T-helper 22 cell (primary cell): ENCODE results near the gene ATOH8.
A peak's percentile ranks its signal among the peaks of the same experiment; 100 is the strongest.

ENCODE experiments used
- DNase-seq: peaks from one replicate; pipeline ENCODE4 v3.0.0-alpha.2; 2020; ENCODE audit warnings: low read depth

ATOH8 gene

DNA sequence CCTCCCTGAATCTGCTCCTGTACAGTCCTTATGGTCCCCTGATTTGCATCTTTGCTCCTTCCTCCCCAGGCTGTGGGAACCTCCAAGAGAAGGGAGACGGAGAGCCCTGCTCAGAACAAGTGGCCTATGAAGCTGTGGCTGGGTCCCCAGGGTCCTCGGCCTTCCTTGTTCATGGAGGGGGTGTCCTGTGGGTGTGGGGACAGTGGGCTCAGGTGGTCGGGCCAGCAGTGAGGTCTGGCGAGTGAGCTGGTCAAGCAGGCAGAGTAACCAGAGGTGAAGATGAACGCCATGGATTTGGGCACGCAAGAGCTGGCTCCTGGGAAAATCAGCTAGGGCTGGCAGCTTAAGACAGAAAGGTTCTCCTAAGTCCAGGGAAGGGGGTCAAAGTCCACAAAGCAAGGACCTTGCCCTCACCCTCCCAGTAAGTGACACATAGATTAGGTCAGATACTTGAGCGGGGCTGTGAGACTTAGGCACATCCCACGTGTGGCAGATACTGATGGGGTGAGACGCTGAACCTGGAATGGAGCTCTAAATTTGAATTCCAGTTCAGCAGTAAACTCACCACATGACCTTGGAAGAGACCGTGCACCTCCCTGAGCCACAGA lies 34.8 kb upstream of the ATOH8 start:
- no peak for DNase-seq

DNA sequence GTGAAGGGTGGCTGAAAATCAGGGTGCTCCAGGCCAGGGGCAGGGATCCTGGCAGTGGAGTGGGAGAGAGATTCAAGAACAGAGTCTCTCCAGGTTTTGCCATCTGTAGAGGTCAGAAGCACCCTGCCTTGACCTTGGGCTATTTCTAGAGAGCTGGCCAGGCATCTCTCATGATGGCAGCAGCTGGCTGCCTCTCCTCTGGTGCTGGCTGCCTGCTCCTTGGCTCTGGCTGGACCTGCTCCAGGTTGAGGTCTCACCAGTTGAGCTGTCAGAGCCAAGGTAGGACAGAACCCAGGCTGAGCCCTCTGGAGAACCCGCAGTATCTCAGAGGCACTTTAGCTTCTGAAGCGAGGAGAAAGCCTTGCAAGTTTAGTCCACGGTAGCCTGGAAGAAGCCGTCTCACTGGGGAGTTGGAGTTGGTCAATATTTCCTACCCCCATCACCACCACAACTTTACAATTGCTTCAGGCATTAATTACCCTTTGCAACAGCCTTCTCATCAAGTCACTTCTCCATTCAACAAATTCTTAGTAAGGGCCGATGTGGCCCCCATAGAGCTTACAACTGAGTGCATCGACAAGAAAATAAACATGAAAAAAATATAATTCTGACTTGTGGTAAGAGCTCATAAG lies 34.1 kb upstream of the ATOH8 start:
- no peak for DNase-seq

DNA sequence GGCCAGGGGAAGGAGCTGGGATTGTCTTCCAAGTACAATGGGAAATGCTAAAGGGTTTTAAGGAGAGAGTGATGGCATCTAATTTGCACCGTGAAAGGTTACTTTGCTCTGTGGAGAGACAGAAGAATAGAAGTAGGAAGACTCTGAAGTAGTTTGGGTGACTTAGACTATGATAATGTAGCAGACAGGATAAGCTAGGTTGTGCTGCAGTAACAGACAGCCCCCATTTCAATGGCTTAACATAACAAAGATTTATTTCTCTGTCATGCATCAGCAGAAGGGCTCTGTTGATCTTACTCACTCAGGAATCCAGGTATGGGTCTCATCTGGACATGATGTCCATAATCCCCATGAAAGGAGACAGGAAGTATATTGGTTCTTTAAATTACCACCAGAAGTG lies 33.3 kb upstream of the ATOH8 start:
- DNase-seq: no peak

DNA sequence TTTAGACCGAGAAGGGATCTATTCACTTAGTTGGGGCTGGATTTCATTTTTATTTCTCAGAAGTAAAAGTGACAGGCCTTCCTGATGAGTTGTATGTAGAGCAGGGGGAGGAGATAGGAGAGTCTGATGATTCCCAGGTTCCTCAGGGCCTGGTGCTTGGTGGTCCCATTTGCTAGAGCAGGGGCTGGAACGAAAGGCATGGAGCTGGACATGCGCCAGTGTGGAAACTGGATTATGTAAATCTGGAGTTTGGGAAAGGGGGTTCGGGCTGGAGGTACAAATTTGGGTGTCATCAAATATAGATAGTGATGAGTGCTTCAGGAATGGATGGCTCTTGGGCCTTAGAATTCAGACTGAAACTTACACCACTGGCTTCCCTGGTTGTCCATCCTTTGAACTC lies 32.1 kb upstream of the ATOH8 start:
- DNase-seq: no peak

DNA sequence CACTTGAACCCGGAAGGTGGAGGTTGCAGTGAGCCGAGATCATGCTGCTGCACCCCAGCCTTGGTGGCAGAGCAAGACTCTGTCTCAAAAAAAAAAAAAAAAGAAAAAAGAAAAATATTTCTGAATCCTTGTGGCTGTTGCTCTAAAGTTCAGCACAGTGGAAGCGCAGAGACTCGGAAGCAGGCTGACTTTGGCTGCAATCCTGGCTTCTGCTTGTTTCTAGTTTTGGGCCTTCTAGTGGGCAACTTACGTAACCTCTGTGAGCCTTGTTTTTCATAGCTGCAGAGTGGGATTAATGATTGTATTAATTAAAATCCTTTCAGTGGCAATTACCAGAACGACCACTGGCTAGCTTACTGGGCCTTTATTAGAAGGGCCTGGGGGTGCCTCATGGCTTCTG lies 31.3 kb upstream of the ATOH8 start:
- DNase-seq: no peak

DNA sequence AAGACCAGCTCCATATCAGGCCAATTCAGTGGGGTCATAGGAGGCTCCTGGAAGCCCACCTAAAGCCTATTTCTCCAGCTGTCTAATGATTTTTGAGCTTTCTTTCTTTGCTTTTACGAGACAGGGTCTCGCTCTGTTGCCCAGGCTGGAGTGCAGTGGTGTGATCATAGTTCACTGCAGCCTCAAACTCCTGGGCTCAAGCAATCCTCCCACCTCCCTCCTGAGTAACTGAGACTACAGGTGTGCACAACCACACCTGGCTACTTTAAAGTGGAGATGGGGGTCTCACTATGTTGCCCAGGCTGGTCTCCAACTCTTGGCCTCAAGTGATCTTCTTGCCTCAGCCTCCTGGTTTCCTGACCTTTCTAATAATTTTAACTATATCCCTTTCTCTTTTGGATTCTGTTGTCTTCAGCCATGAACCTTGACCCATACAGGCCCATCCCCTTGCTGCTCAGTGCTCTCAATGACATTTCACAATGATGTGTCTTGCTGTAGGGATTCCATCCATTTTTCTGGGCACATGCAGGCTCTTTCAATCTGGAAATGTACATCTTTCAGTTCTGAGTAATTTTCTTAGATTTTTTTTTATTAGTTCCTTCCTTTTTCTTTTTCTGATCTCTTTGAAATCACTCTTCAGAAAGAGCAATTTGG lies 30.0 kb upstream of the ATOH8 start:
- DNase-seq: no peak

DNA sequence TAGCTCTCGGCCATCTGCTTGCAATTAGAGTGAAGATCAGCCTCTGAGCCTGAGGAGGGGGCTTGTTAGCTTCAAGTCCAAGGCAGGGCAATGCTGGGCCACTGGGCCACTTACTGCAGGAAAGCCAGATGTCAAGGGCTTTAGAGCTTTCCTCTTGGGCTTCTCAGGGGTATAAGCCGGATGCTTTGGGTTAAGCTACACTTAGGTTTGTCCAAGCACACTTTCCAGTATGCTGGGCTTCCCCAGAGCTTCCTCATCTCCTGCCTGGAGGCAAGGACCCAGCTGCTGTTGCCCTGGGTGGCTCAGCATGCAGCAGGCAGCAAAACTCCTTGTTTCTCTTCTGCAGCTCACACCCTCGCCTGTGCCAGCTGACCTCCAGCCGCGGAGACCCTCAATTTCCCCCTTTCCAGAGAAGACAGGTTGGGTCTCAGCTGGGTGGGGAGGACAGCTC lies 29.0 kb upstream of the ATOH8 start:
- no peak for DNase-seq

DNA sequence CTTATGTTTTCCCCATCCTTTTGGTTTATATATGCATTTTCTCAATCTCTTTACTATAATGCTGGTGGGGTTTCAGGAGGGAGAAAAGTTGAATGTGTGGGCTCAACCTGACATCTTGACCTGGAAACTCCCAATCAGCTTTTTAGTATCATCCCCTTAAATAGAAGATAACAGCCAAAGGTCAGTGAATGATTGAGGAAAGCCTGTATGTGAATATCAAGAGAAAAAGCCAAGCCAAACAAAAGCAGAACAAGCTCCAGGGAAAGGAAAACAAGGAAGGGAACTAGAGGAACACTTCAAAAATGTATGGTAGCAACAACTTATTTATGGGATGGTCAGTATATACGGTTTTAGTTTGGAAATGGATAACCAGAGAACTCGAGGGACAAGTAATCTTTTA lies 28.3 kb upstream of the ATOH8 start:
- DNase-seq: no peak

DNA sequence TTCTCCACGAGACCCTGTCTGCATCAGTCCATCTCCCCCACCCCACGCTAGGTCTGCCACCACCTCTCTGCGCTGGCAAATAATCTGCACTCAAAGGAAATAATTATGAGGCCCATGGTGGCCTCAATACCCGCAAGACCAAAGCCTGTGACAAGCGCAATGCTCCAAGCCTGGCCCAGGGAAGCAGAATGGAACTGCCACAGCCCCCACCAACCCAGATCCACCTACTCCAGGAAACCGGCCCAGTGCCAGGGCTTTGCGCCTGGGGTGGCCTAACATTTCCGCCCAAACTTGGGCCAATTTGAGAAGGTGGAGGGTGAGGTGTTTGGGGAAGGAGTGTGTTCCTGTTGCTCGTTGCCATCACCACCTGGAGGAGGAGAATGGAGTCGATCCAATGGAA lies 26.0 kb upstream of the ATOH8 start:
- no peak for DNase-seq

DNA sequence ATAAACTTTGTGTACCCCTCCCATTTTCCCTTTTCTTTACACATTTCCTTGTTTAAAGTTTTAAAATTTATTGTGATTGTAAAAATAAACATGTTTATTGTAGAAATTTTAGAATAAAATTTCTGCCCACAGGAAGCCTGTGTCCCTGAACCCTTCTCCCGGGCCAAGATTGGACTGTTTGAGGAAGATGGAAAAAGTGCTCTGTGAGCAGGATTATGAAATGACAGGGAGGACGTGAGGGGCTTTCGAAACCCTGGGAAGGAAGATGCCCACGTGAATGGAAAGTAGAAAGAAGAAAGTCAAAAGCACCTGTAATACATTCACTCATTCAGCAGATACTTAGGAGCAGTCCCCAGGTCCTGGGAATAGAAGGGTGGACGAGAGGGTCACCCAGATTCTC lies 25.4 kb upstream of the ATOH8 start:
- DNase-seq: no peak

DNA sequence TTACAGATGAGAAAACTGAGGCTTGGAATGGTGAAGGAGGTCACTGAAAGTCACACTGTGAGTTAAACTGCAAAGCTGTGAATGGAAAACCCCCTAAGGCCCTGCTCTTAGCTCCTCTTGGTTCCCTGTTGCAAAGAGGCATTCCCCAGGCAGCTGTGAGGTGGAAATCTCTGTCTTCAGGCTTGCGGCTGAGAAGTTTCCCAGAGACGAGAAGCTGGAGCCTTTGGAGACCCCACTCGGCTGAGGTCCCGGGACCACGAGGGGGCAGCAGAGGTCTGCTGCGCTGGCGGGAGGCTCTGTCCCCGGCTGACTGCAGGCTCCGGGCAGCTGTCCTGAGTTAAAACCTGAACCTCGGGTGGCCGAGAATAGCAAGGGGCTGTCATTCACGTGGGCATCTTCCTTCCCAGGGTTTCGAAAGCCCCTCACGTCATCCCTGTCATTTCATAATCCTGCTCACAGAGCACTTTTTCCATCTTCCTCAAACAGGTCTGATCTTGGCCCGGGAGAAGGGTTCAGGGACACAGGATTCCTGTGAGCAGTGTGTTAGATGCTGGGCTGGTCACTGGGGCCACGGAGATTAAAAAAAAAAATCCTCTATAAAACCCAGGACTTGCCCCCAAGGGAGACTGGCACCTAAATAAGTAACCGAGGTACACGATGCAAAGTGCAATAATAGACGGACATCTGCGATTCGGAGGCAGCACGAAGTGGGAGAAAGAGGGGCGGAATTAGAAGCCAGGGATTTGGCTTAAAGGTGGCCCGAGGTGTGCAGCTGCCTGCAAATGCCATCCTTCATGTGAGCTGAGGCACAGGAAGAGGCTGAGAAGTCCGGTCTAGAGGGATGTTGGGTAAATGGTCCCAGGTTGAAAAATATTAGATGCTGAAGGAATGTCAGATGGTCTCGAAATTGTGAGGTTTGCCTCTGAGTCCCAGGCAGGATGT lies 24.6 kb upstream of the ATOH8 start:
- peak; percentile 8 for DNase-seq

DNA sequence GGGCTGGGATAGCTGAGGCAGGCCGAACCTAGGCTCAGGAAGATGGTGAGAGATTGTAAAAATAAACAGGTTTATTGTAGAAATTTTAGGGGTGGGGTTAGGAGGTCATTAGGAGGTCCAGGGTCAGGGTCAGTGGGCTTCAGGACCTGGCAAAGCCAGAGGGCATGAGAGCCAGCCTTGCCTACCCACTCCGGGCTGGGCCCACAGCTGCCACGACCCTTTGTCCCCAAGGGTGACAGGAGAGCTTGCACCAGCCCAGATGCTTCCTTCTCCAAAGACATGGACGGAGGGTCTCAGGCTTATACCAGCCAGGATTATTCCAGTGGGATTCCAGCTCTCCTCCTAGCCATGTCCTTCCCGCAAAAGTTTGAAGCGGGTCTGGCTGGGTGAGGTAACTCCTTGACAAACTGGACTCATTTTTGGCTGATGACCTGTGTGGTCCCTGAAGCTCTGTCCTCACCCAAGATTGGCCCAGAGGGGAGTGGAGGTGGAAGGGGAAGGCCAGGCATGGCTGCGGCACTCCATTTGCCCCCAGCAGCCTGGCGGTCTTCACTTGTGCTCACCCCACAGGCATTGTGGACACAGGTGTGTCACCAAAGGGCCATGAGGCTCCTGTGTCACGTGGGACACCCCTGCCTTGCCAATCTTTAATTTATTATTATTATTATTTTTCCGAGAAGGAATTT lies 23.8 kb upstream of the ATOH8 start:
- no peak for DNase-seq

DNA sequence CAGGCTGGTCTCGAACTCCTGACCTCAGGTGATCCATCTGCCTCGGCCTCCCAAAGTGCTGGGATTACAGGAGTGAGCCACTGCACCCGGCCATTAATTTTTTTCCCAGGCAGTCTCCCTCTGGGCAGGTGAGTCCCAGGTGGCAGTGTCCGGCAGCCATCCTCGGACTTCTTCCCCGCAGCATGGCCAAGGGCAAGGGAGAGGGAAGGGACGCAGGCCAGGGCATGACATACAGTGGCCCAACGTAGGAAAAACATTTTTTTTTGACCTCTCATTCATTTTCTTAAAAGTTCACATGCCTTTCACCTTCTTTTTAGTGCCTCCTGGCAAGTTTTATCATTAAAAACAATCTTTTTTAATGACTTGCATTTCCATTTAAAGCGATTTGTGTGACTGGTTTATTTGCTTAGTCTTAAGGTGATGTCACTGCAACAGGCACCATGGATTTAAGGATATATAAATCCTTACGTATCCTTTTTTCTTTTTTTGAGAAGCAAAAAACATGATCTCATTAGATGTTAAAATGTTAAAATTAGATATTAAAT lies 23.0 kb upstream of the ATOH8 start:
- DNase-seq: no peak

DNA sequence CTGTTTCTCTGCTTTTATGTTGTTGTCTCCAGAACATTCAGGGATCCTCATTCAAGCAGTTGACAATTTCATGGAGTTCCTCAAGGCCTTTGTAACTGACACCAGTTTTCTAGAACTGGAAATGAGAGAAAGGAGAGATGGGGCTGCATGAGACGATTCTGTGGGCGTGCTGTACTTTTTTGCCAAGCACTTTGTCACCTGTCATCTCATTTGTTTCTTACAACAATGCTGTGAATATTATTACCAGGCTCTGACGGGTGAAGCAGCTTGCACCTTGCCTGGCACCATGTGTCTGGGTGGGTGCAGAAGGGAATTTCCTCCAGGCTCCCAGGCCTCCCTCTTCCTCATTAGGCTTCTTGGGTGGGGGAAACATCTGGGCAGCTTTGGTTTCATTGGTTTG lies 22.2 kb upstream of the ATOH8 start:
- no peak for DNase-seq

DNA sequence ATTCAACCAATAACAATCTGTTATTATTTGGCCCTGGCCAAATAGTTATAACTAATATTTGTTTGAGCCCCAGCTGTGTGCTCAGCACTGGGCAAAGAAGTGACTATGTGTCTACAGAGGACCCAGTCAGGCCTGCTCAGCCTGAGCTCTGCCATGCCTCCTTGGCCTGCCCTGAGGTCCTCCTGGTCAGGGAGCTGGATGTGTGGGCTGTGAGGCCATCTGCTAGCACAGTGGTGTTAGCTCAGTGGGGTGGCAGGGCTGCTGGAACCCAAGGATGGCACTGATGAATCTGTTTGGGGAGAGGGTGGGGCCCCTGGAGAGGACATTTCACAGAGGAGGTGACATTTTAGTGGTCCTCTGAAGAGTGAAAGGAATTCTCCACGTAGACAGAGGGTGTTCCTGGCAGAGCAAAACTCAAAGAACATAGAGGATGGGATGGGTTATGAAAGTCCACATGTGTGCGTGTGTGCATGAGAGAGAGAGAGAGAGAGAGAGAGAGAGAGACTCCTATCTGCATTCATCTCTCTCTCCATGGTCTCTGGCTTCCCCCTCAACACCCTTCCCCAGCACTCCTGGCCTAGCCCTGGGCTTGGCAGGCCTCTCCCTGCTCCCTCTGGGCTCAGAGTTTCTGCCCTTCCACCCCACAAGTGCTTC lies 21.2 kb upstream of the ATOH8 start:
- DNase-seq: no peak

DNA sequence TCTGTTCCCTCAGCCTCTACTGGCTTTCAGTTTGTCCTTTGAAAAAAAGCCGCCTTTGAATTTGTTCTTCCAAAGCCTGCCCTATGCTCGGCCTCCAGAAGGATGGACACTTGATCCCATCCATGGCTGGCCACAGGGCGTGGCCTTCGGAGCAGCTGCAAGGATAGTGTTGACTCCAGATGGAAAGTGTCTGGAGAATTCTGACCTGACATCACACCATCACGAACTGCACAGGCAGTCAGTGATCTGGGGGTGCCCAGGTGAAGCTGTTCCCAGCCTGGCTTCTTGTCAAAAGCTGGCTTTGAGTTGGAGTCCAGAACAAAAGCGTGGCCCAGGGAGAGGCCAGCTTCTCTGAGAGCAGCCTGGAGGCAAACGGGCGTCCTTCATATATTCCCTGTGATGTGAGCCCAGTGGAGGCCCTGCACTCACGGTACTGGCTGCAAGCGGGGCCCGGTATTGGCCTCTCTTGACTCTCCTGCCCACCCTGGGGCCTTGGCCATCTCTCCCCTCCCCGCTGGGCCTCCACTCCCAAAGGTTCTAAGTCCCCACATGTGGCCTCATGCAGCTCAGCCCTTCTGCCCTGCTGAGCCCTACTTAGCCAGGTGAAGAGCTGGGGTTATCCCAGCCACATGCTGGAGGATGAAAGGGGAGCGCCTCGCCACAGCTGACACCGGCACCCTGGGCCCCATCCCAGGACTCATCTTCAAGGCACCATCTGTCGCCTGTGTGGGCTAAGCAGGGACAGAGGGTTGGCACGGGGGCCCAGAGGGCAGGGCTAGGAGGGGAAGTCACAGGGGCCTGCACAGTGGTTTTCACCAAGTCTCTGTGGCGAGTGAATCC lies 20.4 kb upstream of the ATOH8 start:
- no peak for DNase-seq

DNA sequence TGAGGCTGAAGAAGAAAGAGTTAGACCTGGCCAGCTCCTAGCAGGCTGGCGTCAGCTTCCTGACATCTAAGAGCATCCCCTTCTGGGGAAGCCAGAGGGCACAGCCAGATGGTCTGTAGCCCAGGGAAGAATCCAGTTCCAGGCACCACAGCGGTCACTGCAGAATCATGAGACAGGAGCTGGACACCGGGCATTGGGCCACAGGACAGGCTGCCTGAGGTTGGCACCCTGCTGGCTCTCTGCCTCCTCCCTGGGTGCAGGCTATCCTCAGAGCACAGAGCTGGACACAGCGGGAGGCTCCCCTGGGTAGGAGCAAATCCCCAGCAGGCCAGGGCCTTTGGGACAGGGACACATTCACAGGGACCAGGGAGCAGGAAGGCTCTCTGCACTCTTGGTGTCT lies 19.8 kb upstream of the ATOH8 start:
- DNase-seq: no peak

DNA sequence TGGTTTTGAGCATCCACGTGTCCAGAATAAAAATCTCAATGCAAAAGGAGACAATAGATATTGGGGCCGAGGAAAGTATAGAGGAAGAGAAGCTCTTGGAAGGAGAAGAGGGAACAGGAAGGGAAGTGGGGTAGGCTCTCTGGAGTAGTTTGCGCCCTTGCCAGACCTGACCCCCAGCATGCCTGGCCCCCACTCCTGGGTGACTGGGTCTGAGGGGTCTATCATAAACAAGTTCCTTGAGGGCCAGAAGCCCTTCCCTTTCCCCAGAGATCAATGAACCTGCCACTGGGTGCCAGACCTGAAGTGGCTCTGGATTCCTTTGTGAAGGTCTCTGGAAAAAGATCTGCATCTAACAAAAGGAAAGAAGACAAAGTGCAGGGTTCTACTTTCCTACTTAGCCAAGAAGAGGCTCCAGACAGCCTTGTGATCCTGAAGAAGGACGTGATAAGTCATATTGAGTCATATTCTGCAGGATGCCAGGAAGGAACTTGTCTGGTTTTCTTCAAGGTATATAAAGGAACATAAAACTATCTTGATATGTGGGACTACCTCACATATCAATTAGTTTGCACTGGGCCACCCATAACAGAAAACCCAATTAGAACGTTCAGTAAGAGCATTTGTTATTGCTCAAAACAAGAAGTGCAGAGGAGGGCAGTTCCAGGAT lies 18.7 kb upstream of the ATOH8 start:
- DNase-seq: no peak

DNA sequence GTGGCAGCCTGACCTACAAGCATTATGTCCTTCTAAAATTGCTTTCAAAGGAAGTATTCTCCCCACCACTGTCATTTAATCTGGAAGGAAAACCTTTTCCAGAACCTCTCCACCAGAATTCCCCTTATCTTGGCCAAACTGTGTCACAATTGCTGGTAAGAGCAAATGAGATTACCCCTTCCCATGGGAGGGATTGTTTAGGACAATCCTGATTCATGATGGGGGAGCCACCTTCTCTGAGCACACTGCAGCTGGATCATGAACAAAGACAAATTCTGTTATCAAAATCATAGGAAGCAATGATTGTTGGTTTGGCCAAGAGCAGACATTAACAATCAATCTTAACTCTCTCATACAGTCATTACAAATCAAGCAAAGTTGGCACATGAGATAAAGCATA lies 18.1 kb upstream of the ATOH8 start:
- no peak for DNase-seq
